Upper lobe of right lung (tissue), 1 donor: ENCODE measurements around the gene KIF21B. TPM values are rescaled to one million over a fixed set of nuclear protein-coding genes. Genes with fewer than 3 reads are reported as not detected.

Experiments
- ATAC-seq: fragments of 200-7000 bp; cut with Tn5 transposase; one replicate; pipeline ENCODE4 v1.9.1; 2020; ENCODE audit warnings: mild to moderate bottlenecking, moderate library complexity
- DNase-seq: peaks from one replicate; pipeline ENCODE4 v3.0.0-alpha.2; 2020
- H3K27ac ChIP-seq: fragments of 200-600 bp; one replicate; pipeline ENCODE4 v1.8.0; 2022
- H3K27me3 ChIP-seq: fragments of 200-600 bp; one replicate; pipeline ENCODE4 v1.8.0; 2022; ENCODE audit warnings: mild to moderate bottlenecking
- H3K36me3 ChIP-seq: fragments of 200-600 bp; one replicate; pipeline ENCODE4 v1.8.0; 2022
- H3K4me1 ChIP-seq: fragments of 200-600 bp; one replicate; pipeline ENCODE4 v1.8.0; 2022
- H3K4me3 ChIP-seq: fragments of 200-600 bp; one replicate; pipeline ENCODE4 v1.8.0; 2022; ENCODE audit warnings: mild to moderate bottlenecking
- H3K9me3 ChIP-seq: fragments of 200-600 bp; one replicate; pipeline ENCODE4 v1.8.0; 2022
- intact Hi-C: fragments of 100-400 bp; cut with DNase I; formaldehyde crosslinking; loops from one replicate; pipeline ENCODE4 v1.11.0; 2022
- total RNA-seq: library from RNA; stranded (reverse); fragmentation: NEBNext Ultra II Directional; extraction: Animal tissue kit (Norgen Biotek cat#: 25700); gene quantifications from one replicate; pipeline ENCODE4 v1.2.1, GENCODE V29; 2021
- TF ChIP-seq, protein P1 (sequence below): fragments of 200-600 bp; IDR thresholded peaks from one replicate; pipeline ENCODE4 v1.8.0; 2022; ENCODE audit warnings: antibody characterized with exemption
- donor health status: DM: no; HTN: yes; CAD: no; lungs with severe emphysema.

KIF21B gene
- total RNA-seq, 1 donor from 2014 or later: 5.7 TPM

DNA sequence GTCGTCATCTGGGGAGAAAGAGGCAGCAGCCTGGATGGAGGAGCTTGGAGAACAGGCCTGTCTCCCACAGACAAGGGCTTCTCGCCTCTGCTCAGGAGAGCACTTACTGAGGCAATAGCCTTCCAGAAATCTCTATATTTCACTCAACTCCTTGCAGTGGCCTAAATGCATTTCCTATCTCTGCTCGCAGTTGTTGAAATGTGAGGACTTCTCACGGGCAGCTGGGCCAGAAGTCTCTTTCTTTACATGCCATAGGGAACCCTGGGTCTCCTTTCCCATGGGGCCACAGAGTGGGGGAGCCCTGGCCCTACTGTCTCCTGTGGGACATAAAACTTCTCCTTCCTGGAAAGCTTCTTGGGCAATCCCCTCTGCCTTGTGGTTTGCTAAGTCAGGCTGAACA lies 43.5 kb upstream of the KIF21B start:
- Histone ChIP-seq H3K9me3 (no peaks in the 10 kb centered on the region), H3K27me3 (no peaks in the 10 kb centered on the region), H3K27ac (no peak overlapping the region), H3K4me1 (no peaks in the 10 kb centered on the region), H3K36me3 (no peaks in the 10 kb centered on the region), H3K4me3 (no peak overlapping the region)
- DNase-seq: no peak
- intact Hi-C loops: no loop called here
- TF ChIP-seq, protein P1, sequence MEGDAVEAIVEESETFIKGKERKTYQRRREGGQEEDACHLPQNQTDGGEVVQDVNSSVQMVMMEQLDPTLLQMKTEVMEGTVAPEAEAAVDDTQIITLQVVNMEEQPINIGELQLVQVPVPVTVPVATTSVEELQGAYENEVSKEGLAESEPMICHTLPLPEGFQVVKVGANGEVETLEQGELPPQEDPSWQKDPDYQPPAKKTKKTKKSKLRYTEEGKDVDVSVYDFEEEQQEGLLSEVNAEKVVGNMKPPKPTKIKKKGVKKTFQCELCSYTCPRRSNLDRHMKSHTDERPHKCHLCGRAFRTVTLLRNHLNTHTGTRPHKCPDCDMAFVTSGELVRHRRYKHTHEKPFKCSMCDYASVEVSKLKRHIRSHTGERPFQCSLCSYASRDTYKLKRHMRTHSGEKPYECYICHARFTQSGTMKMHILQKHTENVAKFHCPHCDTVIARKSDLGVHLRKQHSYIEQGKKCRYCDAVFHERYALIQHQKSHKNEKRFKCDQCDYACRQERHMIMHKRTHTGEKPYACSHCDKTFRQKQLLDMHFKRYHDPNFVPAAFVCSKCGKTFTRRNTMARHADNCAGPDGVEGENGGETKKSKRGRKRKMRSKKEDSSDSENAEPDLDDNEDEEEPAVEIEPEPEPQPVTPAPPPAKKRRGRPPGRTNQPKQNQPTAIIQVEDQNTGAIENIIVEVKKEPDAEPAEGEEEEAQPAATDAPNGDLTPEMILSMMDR: no peak
- ATAC-seq: no peak

DNA sequence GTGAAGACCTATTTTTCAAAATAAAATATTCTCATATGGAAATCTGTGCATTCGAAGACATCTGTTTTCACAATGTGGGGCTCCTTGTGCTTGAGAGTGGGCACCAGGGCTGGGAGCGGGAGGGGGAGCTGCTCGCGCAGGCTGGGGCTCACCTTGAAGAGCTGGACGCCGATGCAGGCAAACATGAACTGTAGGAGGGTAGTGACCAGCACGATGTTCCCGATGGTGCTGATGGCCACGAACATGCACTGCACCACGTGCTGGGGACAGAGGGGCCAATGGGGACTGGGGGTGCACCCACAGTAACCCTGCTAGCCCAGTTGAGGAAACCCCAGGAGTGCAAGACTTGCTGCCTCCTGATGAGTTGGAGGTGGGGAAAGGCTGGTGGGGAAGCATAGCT lies 42.2 kb upstream of the KIF21B start:
- Histone ChIP-seq H3K4me3 (no peak overlapping the region), H3K9me3 (no peaks in the 10 kb centered on the region), H3K27ac (no peak overlapping the region), H3K4me1 (no peaks in the 10 kb centered on the region), H3K27me3 (no peaks in the 10 kb centered on the region), H3K36me3 (no peaks in the 10 kb centered on the region)
- DNase-seq (no peak), ATAC-seq (no peak)
- TF ChIP-seq, protein P1: no peak
- intact Hi-C loops: no loop called here

DNA sequence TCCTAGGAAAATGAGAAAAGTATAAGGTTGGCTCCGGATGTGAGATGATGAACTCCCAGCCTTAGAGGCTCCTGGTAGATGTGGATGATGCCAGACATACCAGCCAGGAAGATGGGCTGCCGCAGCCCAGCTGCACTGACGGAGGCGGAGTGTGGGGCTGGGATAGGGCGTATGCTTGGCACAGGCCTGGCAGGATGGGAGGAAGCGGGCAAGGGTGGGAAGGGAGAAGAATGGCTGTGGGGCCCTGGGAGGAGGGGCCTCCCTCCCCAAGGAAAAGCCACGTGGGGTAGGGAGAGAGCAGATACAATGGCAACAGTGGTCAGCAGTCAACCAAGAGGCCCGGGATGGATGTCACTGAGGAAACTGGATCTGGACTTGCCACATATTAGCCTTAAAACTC lies 41.3 kb upstream of the KIF21B start:
- TF ChIP-seq, protein P1: no peak
- ATAC-seq (no peak), DNase-seq (no peak)
- H3K36me3 ChIP-seq: no peaks in the 10 kb centered on the region
- no peaks in the 10 kb centered on the region for H3K27me3 ChIP-seq
- H3K4me1 ChIP-seq: no peaks in the 10 kb centered on the region
- H3K9me3 ChIP-seq: no peaks in the 10 kb centered on the region
- intact Hi-C loops: no loop called here
- H3K4me3 ChIP-seq: no peak overlapping the region
- no peak overlapping the region for H3K27ac ChIP-seq

DNA sequence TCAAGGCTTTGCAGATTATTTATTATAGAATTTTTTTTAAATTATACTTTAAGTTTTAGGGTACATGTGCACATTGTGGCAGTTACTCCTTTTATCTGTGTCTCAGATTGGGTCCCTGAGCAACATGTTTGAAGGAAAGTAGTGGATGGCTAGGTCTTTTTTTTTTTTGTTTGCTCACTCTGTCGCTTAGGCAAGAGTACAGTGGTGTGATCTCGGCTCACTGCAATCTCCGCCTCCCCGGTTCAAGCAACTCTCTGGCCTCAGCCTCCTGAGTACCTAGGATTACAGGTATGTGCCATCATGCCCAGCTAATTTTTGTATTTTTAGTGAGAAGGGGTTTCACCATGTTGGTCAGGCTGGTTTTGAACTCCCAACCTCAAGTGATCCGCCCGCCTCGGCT lies 39.6 kb upstream of the KIF21B start:
- H3K4me1 ChIP-seq: no peaks in the 10 kb centered on the region
- no peaks in the 10 kb centered on the region for H3K27me3 ChIP-seq
- TF ChIP-seq, protein P1: no peak
- ATAC-seq (no peak), DNase-seq (no peak)
- H3K36me3 ChIP-seq: no peaks in the 10 kb centered on the region
- H3K27ac ChIP-seq: no peak overlapping the region
- no peak overlapping the region for H3K4me3 ChIP-seq
- no peaks in the 10 kb centered on the region for H3K9me3 ChIP-seq
- intact Hi-C loops: no loop called here

DNA sequence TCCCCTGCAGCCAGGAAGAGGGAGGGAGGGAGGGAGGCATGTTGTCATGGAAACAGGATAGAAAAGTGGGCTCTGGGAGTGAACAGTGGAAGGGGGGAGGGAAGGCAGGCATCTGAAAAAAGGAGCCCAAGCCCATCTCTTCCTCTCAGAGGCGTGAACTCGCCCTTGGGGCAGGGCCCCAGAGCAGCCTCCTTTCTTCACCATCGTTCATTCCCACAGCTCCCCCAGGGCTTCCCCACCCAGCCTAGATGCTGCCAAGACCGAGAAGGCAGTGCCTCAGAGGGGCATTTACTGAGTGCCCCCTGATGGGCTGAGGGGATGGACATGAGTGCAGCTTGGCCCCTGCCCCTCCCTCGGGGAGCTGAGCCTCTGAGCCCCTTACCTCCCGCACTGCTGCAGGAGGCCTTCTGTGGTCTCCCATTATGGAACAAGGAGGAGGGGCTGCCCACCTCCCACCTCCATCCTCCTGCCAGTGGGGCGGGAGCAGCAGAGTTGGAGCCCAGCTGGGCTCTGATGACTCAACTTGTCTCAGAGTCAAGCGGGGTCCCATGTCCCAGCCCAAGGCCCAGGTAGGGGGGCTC lies 39.1 kb upstream of the KIF21B start:
- TF ChIP-seq, protein P1: no peak
- H3K4me3 ChIP-seq: no peak overlapping the region
- DNase-seq: no peak
- ATAC-seq: no peak
- no peak overlapping the region for H3K27ac ChIP-seq
- H3K4me1 ChIP-seq: no peaks in the 10 kb centered on the region
- no peaks in the 10 kb centered on the region for H3K9me3 ChIP-seq
- H3K36me3 ChIP-seq: no peaks in the 10 kb centered on the region
- H3K27me3 ChIP-seq: no peaks in the 10 kb centered on the region
- intact Hi-C loops: no loop called here

DNA sequence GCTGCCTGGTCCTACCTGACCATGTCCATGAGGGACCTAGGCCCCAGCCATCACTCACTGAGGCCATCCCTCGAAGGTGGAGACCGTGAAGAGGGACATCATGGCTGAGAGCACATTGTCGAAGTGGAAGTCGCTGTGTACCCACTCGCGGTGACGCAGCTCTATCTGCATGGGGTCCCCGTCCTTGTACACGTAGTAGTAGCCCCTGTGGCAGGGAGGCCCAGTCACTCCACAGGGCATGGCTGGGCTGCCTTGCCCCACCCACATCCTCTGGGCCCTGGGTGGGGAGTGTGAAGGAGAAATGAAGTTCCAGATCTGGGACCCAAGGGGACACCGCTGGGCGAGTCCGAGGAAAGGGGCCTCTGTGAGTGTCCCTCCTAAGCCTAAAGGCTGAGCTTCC lies 38.4 kb upstream of the KIF21B start:
- Histone ChIP-seq H3K4me1 (no peaks in the 10 kb centered on the region), H3K27me3 (no peaks in the 10 kb centered on the region), H3K36me3 (no peaks in the 10 kb centered on the region), H3K4me3 (no peak overlapping the region), H3K27ac (no peak overlapping the region), H3K9me3 (no peaks in the 10 kb centered on the region)
- ATAC-seq (no peak), DNase-seq (no peak)
- TF ChIP-seq, protein P1: no peak
- intact Hi-C loops: no loop called here
